ENCODE results near the gene RPS28.
"Not testable (repeated sequence)": the region's sequence is repeated elsewhere in the genome, so short reads cannot be mapped to it uniquely, and the experiment has no call there.

The RPS28 gene

DNA sequence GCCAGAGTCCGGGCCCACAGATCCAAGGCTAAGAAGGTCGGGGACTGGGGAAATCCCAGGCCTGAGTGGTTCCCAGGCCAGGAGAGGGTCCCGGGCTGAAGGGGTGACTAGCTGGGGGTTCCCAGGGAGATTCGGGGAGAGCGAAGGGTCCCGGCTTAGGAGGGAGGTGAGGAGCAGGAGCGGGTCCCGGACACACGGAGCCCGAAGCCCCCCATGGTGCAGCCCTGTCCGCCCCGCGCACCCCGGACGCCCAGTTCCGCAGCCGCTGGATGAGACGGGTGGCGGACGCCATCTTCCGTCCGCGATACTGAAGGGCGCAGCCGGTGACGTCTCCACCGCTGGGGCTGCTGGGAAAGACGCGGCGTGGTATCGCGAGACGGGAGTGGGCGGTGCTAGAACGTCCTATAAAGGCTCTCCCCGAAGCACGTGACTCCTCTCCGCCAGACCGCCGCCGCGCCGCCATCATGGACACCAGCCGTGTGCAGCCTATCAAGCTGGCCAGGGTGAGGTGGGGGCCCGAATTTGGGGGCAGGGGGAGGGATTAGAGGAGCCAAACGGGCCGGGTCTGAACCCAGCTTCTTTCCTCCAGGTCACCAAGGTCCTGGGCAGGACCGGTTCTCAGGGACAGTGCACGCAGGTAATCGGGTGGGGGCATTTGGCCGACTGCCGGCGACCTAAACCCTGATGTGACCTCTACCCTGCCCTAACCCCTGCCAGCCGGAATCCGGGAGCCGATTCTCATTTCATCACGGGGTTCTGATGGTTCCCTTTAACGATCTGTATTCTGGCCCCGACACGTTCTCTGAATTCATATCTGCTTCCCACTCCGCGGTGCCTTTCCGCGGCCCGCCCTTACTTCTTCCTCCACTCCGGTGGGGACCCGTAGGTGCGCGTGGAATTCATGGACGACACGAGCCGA is at the start of gene RPS28, which contains the start of gene NDUFA7:
RPS28 (plus strand) TSS at position 430 of the 919 bp plus-strand sequence; CDS start at position 465, 35 bp downstream.
NDUFA7 (minus strand) TSS at position 309 of the 919 bp plus-strand sequence; CDS start at position 292, 17 bp downstream.
- DNase-seq = peak; percentile 68 to 84

DNA sequence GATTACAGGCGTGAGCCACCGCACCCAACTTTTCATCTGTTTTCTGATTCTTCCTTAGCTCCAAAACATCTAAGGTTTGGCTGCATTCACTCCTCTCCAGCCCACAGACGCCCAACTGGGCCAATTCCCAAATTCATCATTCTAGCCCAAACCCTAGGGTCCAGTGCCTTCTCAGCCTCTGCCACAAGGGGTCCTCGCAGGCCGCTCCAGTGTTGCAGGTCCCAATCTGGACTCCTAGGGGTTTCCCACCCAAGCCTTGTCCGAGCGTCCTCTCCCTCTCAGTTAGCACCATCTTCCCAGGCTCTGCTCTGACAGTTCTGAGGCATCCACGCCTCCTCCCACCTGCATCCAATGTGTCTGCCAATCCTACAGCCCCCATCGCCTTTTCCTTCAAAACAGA is 44.8 kb upstream of the RPS28 start:
- not testable (repeated sequence) for DNase-seq

DNA sequence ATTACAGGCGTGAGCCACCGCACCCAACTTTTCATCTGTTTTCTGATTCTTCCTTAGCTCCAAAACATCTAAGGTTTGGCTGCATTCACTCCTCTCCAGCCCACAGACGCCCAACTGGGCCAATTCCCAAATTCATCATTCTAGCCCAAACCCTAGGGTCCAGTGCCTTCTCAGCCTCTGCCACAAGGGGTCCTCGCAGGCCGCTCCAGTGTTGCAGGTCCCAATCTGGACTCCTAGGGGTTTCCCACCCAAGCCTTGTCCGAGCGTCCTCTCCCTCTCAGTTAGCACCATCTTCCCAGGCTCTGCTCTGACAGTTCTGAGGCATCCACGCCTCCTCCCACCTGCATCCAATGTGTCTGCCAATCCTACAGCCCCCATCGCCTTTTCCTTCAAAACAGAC is 30.0 kb upstream of the RPS28 start:
- DNase-seq = not testable (repeated sequence)

DNA sequence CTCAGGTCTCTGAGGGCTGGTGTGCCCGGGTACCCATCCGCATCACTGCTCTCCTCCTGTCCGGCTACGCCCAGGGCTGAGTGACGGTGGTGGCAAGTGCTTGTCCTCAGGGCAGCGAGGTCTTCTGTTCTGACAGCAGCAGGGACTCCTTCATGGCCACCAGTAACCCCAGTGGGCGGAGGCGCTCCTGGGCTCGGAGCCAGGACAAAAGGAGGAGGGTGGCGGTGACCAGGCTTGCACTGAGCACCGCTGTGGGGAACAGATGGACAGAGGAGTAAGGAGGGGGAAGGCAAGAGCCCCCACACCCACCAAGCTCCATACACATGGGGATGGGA is 19.0 kb upstream of the RPS28 start:
- no peak for DNase-seq

DNA sequence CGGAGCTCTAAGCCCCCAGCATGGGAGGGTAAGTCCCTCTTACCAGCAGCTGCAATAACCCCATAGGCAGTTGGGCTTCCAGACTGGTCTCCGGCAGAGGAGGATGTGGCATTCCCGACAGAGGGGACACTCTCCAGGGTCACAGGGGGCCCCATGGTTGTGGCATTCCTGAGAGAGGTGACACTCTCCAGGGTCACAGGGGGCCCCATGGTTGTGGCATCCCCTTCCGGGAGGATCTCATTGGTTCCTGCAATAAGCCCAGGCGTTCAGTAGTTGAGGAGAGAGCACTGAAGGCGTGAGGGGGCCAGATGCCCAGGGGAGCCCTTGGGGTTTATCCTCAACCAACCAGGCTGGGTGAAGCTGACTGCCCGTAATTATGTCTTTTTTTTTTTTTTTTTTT is 18.6 kb upstream of the RPS28 start:
- no peak for DNase-seq

DNA sequence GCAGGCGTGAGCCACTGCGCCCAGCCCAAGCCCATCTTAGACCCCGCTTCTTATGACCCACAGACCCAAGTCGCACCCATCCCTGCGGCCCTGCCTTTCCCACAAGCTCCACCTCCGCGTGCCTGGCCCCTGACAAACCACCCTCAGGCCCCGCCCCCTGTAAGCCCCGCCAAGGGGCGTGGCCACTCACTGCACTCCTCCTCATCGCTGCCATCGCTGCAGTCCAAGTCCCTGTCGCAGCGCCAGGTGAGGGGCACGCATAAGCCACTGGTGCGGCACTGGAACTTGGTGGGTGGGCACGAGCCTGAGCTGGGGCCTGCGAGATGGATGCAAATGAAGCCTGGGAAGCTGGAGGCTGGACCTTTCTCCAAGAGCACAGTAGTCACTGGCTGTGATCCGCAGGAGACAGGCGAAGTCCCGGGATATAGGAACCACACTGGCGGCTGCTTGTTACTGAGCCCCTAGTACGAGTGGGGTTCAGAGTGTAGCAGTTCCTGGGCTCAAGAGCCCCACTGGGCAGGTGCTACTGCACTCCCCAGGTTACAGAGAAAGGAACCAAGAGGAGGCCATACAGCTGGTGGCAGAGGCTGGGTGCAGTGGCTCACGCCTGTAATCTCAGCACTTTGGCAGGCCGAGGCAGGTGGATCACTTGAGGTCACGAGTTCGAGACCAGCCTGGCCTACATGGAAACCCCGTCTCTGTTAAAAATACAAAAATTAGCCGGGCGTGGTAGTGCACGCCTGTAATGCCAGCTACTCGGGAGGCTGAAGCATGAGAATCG is 16.3 kb upstream of the RPS28 start:
- DNase-seq = no peak

DNA sequence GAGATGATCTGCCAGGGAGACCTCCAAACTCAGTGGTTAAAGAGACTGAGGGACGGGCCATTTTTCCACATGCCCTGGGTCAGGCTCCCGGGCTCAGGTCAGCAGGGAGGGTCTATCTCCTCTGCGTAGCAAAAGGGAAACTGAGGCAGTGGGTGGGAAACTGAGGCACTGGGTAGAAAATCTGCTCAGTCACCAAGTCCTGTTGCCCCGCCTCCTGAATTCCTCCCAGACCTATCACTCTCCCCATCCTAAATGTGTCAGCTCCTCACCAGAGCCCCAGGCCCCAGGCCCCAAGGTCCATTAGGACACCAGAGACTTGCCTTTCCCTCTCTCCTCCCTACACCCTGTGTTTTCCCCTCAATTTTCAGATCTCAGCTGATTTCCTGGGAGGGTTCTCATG is 15.5 kb upstream of the RPS28 start:
- DNase-seq = no peak

DNA sequence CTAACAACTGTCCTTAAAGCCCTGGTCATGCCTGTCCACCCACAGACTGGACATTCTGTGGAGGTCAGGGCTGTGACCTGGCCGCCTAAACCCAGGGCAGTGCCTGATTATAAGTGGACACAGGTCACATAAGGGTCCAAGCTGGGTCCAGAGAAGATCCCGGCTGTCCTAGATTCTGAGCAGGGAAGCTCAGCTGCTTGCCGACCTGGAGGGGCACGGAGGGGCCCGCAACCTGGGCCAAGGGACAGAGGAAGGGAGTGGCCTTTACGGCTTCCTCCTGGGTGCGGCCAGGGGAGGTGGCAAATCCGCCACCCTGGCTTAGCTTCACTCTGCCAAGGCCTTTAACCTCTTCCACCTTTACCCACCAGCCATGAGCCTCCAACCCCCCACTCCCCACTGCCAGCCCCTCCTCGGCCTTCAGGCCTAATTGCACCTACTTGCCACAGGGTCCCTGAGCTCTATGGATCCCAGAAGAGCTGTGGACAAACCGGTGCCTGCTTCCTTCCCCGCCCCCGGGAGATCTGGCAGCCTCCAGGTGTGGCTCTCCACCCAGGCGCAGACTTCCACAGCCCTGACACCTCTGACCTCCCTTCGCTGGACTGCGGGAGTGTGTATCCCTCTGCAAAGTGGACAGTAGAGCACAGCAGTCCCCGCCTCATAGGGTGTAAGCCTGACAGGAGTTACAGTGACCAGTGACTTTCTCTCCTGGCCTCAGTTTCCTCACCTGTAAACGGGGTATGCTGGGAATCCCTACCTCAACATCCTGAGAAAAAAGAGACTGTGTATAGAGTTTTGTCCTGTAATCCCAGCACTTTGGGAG is 14.9 kb upstream of the RPS28 start:
- DNase-seq = no peak

DNA sequence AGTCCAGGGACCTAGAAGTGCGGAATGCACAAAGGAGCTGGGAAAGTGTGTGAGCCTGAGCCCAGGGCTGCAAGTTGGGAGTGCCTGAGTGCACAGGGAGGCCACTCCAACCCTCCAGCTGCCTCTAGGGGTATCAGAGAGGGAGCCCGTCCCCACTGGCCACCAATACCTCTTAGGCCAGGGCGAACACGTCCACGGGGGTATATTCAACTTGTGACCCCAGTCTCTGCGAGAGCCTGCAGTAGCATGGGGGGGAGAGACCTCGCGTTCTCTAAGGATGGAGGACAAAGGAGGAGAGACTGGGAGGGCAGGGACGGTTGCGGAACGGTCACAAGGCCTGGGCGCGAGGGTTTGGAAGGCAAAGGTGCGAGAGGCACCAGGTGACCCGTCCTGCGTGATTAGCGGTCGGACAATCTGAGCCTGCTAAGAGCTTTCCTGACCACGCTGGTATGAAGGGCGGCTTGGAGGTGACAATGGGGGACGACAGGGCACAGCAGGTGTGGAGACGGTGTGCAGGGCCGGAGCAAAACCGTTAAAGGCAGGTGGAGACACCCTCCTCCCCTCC is 13.8 kb upstream of the RPS28 start:
- no peak for DNase-seq

DNA sequence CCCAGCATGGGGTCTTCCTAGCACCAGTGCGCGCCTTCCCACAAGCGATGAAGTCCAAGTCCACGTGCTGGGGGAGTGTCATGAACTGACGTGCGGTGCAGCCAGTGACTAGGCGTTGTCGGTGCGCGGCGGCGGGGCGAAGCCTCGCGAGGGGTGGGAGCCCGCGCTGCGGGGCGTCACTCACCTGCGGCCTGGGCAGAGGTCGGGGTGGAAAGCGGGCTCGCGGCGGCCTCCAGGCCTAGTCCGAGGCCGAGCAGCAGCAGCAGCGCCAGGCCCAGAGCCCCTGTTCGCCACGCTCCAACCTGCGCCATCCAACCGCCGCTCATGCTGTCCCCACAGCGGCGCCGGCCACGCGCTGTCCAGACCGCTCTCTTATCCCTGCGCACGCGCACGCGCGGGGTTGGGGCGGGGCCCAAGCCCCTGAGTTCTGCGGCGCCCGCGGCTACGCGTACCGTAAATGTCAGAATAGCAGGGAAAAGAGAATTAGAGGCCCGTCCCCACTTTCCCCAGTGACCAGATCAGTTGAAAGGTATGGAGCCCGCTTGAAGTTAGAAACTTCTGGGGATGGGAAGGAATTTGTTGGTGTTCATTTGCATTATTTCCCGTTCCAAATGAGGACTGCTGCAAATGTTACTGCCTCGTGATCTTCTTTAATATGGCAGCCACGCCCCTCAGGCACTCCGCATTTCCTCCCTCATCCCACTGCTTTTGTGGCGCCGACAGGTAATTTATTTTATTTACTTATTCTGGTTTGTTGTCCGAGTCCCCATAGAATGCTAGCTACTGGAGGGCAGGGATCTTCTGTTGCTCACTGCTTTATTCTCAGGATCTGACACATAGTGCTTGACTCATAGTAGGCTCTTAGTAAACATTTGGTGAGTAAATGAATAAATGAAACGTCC is 13.1 kb upstream of the RPS28 start, which contains the start of gene CD320:
CD320 (minus strand) TSS at position 394 of the 902 bp plus-strand sequence; CDS start at position 326, 68 bp downstream.
- peak; percentile 70 to 85 for DNase-seq

DNA sequence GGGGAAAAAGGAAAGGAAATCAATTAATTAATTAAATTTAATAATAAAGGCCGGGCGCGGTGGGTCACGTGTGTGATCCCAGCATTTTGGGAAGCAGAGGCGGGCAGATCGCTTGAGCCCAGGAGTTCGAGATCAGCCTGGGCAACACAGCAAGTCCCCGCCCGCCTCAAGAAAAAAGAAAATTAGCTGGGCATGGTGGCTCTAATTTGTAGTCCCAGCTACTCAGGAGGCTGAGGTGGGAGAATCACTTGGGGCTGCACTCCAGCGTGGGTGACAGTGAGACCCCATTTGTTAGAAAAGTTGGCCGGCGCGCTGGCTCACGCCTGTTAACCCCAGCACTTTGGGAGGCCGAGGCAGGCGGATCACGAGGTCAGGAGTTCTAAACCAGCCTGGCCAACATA is 12.4 kb upstream of the RPS28 start:
- DNase-seq = no peak

DNA sequence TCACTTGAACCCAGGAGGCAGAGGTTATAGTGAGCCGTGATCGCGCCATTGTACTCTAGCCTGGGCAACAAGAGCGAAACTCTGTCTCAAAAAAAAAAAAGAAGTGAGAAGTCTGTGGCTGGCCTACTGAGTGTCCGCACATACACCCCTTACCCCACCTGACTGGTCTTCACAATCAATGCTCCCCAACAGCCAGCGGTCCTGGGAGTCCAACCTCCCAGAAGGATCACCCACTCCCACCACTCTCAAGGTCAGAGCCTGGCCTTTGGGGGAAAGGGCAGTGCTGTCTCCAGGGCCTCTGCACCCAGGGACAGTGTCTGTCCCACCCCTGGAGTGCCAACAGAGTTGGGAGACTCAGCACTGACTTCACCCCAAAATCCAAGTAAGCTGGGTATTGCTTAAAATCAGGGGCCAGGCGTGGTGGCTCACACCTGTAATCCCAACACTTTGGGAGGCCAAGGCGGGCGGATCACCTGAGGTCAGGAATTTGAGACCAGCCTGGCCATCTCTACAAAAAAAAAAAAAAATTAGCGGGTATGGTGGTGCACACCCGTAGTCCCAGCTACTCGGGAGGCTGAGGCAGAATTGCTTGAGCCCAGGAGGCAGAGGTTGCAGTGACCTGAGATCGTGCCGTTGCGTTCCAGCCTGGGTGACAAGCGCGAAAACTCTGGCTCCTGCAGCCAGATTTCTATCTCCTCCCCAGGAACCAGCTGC is 10.8 kb upstream of the RPS28 start:
- DNase-seq = no peak

DNA sequence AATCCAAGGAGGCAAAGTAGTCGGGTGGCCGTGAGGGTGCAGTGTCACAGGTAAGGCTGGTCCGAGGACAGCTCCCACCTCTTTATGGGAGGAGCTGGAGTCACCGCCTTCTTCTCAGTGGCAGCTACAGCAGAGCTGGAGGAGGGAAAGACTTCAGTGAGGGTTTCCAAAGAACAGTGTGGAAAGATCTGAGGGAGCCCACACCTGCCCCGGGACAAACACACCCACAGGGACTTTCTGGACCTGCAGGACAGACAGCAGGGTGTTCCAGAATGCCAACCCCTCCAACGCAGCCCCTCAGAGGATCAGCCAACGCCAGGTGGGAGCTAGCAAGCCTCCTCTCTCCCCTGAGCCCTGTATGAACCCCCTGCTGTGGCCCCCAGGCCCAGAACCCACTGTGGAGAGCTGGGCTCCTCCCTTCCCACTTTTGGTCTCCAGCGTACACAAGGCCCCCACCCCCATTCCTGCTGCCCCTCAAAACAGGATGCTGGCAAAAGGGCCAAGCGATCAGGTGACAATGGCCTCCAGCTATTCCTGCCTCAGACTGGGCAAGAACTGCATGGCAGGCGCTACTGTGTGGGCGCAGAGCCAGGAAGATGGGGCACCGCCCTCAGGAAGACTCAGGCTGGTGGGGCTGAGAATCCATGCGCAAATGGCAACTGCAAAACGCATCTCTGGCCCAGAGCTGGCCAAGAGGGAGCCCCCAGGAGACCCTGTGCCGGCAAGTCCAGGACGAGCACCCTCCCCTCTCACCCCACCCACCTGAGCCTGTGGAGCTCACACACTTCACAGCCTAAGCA is 9.6 kb upstream of the RPS28 start:
- DNase-seq = no peak

DNA sequence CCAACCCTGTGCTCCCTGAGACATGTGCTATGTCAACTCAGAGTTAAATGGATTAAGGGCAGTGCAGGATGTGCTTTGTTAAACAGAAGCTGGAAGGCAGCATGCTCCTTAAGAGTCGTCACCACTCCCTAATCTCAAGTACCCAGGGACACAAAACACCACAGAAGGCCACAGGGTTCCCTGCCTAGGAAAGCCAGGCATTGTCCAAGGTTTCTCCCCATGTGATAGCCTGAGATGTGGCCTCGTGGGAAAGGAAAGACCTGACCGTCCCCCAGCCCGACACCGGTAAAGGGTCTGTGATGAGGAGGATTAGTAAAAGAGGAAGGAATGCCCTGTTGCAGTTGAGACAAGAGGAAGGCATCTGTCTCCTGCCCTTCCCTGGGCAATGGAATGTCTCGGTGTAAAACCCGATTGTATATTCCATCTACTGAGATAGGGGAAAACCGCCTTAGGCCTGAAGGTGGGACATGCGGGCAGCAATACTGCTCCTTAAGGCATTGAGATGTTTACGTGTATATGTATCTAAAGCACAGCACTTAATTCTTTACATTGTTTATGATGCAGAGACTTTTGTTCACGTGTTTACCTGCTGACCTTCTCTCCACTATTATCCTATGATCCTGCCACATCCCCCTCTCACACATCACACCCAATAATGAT is 6.2 kb upstream of the RPS28 start:
- not testable (repeated sequence) for DNase-seq

DNA sequence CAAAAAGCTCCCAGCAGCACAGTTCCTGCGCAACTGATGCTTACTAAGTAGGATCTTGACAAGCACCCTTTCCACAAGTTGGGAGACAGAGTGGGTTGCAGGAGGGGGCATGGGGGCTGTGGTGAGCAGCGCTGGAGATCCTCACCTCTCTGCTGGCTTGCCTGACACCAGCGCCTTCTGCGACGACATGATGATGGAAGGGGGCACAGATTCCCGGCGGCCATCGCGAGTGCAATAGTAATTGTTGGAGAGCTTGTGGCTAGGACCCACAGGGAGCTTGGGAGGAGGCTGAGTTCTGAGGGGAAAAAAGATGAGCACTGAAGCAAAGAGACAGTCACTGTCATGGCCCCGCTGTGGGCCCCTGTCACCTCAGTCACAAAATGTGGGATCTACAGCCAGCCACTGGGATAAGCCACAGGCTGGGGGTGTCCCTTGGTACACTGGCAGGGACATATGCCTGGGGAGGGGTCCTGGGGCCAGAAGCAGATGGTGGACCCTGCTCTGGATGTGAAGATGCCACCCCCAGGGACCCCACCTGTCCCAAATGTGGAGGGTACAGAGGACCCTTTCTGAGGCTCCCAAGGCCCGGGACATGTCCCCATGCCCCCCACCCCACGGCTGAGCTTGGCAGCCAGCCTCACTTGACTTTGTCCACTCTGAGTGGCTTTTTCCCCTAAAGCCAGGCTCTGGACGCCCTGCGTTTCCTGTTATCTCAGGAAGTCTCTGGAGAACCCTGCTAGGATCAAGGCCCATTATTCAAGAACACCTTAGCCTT is 4.8 kb upstream of the RPS28 start:
- DNase-seq = no peak

DNA sequence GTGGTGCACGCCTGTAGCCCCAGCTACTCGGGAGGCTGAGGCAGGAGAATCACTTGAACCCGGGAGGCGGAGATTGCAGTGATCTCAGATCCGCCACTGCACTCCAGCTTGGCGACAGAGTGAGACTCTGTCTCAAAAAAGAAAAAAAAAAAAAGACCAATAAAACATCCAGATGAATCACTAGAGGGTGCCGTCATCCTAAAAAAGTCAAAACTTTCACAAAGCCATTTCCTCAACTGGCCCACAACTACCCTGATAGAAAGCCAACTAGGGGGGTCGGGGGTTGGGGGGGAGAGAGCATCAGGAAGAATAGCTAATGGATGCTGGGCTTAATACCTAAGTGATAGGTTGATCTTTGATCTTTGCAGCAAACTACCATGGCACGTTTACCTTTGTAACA is 2.5 kb upstream of the RPS28 start:
- not testable (repeated sequence) for DNase-seq

DNA sequence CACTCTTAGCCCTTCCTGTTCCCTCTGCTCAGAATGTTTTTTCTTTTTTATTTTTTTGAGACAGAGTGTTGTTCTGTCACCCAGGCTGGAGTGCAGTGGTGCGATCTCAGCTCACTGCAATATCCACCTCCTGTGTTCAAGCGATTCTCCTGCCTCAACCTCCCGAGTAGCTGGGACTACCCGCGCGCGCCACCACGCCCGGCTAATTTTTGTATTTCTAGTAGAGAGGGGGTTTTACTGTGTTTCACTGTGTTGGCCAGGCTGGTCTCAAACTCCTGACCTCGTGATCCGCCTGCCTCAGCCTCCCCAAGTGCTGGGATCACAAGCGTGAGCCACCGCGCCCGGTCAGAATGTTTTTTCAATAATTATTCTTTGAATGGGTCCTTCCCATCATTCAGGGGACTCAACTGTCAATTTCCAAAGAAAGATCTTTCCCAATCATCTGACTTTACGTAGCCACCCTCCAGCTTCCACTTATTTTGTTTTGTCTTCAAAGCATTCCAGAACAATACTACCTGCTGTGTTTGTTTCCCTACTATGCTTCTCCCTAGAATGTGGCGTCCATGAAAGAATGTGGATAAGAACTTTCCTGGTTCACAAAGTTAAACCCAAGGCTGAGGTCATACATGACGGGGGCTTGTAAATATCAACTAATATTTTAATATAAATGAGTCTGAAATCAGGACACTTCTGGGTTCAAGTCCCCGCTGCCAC is 1.3 kb upstream of the RPS28 start:
- no peak for DNase-seq

DNA sequence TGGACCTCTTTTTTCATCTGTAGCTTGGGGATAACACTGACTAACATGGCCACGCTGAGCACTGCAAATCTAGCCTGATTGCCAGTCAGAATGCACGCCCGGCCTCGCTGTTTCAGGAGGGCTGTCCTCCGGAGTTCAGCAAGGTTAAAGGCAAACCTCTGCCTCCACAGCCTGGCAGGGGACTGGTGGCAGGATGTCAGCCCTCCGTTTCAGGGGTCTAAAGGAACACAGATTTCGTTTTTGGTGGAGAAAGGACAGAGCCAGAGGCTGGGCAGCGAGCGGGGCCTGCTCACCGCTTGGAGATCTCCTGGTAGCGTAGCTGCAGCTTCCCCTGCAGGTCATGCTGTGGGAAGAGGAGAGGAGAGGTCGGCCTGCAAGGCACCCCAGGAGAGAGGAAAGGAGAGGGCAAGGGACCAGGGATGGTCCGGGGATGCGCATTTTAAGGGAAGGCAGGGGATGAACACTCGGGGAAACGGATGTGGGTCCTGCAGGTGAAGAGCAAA is 681 bp upstream of the RPS28 start:
- no peak for DNase-seq
